Neuronal stem cell (in vitro differentiated cells): ENCODE measurements around the gene FANK1.
"Not testable (repeated sequence)": the region's sequence is repeated elsewhere in the genome, so short reads cannot be mapped to it uniquely, and the experiment has no call there.

Source experiments
- DNase-seq: peaks from one replicate; pipeline ENCODE4 v3.0.0-alpha.2; 2013; ENCODE audit warnings: low spot score
- H2AFZ ChIP-seq: one replicate; pipeline ENCODE4 v1.6.1; 2013; ENCODE audit warnings: mild to moderate bottlenecking, low read length, inconsistent platforms
- H2AK5ac ChIP-seq: 2 replicates; pipeline ENCODE4 v1.6.1; 2013; ENCODE audit warnings: low read depth, mild to moderate bottlenecking, inconsistent platforms, low read length, moderate library complexity, mixed read lengths
- H2BK120ac ChIP-seq: 2 replicates; pipeline ENCODE4 v1.6.1; 2013; ENCODE audit warnings: low read depth, mild to moderate bottlenecking, inconsistent platforms, low read length, moderate library complexity, mixed read lengths
- H2BK12ac ChIP-seq: one replicate; pipeline ENCODE4 v1.6.1; 2013; ENCODE audit warnings: low read length, inconsistent platforms
- H2BK15ac ChIP-seq: 2 replicates; pipeline ENCODE4 v1.6.1; 2013; ENCODE audit warnings: mild to moderate bottlenecking, low read length, inconsistent platforms, mixed read lengths
- H2BK5ac ChIP-seq: one replicate; pipeline ENCODE4 v1.6.1; 2013; ENCODE audit warnings: inconsistent platforms, mild to moderate bottlenecking, low read length, moderate library complexity
- H3K14ac ChIP-seq: one replicate; pipeline ENCODE4 v1.6.1; 2013; ENCODE audit warnings: low read length, inconsistent platforms
- H3K18ac ChIP-seq: 2 replicates; pipeline ENCODE4 v1.6.1; 2013; ENCODE audit warnings: low read length, inconsistent platforms
- H3K23ac ChIP-seq: 2 replicates; pipeline ENCODE4 v1.6.1; 2013; ENCODE audit warnings: low read depth, mild to moderate bottlenecking, mixed read lengths, low read length, inconsistent platforms; ENCODE audit not compliant: poor library complexity
- H3K27ac ChIP-seq: replicated peaks from 3 replicates; pipeline ENCODE4 v1.5.1; 2013; ENCODE audit warnings: low read length, inconsistent platforms
- H3K27me3 ChIP-seq, 3 experiments: 2 replicates each; pipeline ENCODE4 v1.6.1; 2013; ENCODE audit warnings: low read length in 3 of 3, mild to moderate bottlenecking in 2 of 3, inconsistent platforms in 1 of 3, low read depth in 1 of 3, mixed read lengths in 1 of 3, moderate library complexity in 1 of 3; ENCODE audit not compliant: control insufficient read depth in 3 of 3, insufficient read depth in 3 of 3
- H3K36me3 ChIP-seq, 2 donors: replicated peaks in 1 of 2; 2 replicates each; pipeline ENCODE4 v1.6.1; 2013; ENCODE audit warnings: low read length in 2 of 2; ENCODE audit not compliant: control insufficient read depth in 2 of 2, insufficient read depth in 2 of 2
- H3K4ac ChIP-seq: 2 replicates; pipeline ENCODE4 v1.6.1; 2013; ENCODE audit warnings: inconsistent platforms, mild to moderate bottlenecking, low read length, moderate library complexity
- H3K4me1 ChIP-seq, 2 donors: 1 replicate in 1 of 2; 2 replicates in 1 of 2; pipeline ENCODE4 v1.6.1; 2013; ENCODE audit warnings: low read length in 2 of 2, low read depth in 1 of 2; ENCODE audit not compliant: control insufficient read depth in 2 of 2, insufficient read depth in 1 of 2
- H3K4me2 ChIP-seq: one replicate; pipeline ENCODE4 v1.6.1; 2013; ENCODE audit warnings: mild to moderate bottlenecking, low read length, inconsistent platforms; ENCODE audit not compliant: insufficient read depth, poor library complexity, severe bottlenecking
- H3K4me3 ChIP-seq, 2 donors: 2 replicates each; pipeline ENCODE4 v1.5.1; 2013; ENCODE audit warnings: low read length in 2 of 2, mild to moderate bottlenecking in 2 of 2, inconsistent platforms in 1 of 2, moderate library complexity in 1 of 2
- H3K79me1 ChIP-seq: one replicate; pipeline ENCODE4 v1.6.1; 2013; ENCODE audit warnings: low read depth, mild to moderate bottlenecking, inconsistent platforms, low read length, moderate library complexity
- H3K9ac ChIP-seq: one replicate; pipeline ENCODE4 v1.6.1; 2013; ENCODE audit warnings: mild to moderate bottlenecking, low read depth, low read length, inconsistent platforms; ENCODE audit not compliant: poor library complexity
- H3K9me3 ChIP-seq, 2 donors: replicated peaks in 1 of 2; 2 replicates each; pipeline versions ENCODE3 to v1.6.1; 2013; ENCODE audit warnings: low read length in 2 of 2, mild to moderate bottlenecking in 2 of 2, inconsistent platforms in 1 of 2, low read depth in 1 of 2, mixed read lengths in 1 of 2, moderate library complexity in 1 of 2; ENCODE audit not compliant: control insufficient read depth in 2 of 2, insufficient read depth in 1 of 2
- H4K8ac ChIP-seq: one replicate; pipeline ENCODE4 v1.6.1; 2013; ENCODE audit warnings: low read depth, mild to moderate bottlenecking, inconsistent platforms, low read length, moderate library complexity
- H4K91ac ChIP-seq: one replicate; pipeline ENCODE4 v1.6.1; 2013; ENCODE audit warnings: low read length, low read depth, mild to moderate bottlenecking, inconsistent platforms; ENCODE audit not compliant: poor library complexity
- WGBS, 2 donors: extraction: QIAGEN DNeasy Blood & Tissue Kit; methylation state at CpG; one replicate each; pipeline ENCODE4 v1.1.7; 2013; ENCODE audit warnings: missing lambda C conversion rate in 2 of 2, mixed read lengths in 1 of 2; ENCODE audit not compliant: insufficient read length in 2 of 2, insufficient replicate concordance in 1 of 2; ENCODE audit errors: extremely low coverage in 2 of 2; 5-methylcytosine and 5-hydroxymethylcytosine counted together

FANK1 gene

GRCh38 chr10:125908813-125909212 is 12.4 kb downstream of the FANK1 start:
- H2BK15ac ChIP-seq, H3K4me1 ChIP-seq: not testable (repeated sequence)

GRCh38 chr10:125909491-125909890 is 13.1 kb downstream of the FANK1 start:
- not testable (repeated sequence) for H3K9me3 ChIP-seq, H3K14ac ChIP-seq, H3K4me2 ChIP-seq, H3K18ac ChIP-seq, H2BK5ac ChIP-seq, H4K8ac ChIP-seq, H3K23ac ChIP-seq, H2BK12ac ChIP-seq, H3K4me3 ChIP-seq, H3K4me1 ChIP-seq, H2AK5ac ChIP-seq, H2AFZ ChIP-seq, H3K27me3 ChIP-seq, H3K27ac ChIP-seq, H4K91ac ChIP-seq, H3K9ac ChIP-seq, H2BK120ac ChIP-seq, H3K79me1 ChIP-seq, DNase-seq, H3K36me3 ChIP-seq, H2BK15ac ChIP-seq, H3K4ac ChIP-seq
- WGBS, 2 donors, result no CpG with 5 or more reads among the region's 3 CpGs

More at GRCh38 chr10:125908813-125909212, 12.4 kb downstream of the FANK1 start:
- not testable (repeated sequence) for H2AFZ ChIP-seq, H4K91ac ChIP-seq, H4K8ac ChIP-seq, H3K4me3 ChIP-seq, H3K18ac ChIP-seq, H3K4me2 ChIP-seq, H3K9ac ChIP-seq, H3K4ac ChIP-seq, H2BK12ac ChIP-seq, H3K14ac ChIP-seq, H2BK5ac ChIP-seq, H3K9me3 ChIP-seq, H3K79me1 ChIP-seq, H2BK120ac ChIP-seq, H3K27me3 ChIP-seq, DNase-seq, H3K23ac ChIP-seq, H3K27ac ChIP-seq, H2AK5ac ChIP-seq, H3K36me3 ChIP-seq
- WGBS, 2 donors, result no CpG with 5 or more reads among the region's 2 CpGs

GRCh38 chr10:125911145-125911544 is 14.8 kb downstream of the FANK1 start:
- H3K27me3 ChIP-seq, result no peaks in the 10 kb centered on the region
- H2BK5ac ChIP-seq, result no peak overlapping the region
- no peak overlapping the region for H3K27ac ChIP-seq
- no peak overlapping the region for H3K18ac ChIP-seq
- no peak for DNase-seq
- H2BK12ac ChIP-seq, result no peak overlapping the region
- no peak overlapping the region for H3K23ac ChIP-seq
- H2BK120ac ChIP-seq, result no peak overlapping the region
- no peak overlapping the region for H2BK15ac ChIP-seq
- H3K4me1 ChIP-seq, result no peaks in the 10 kb centered on the region
- no peak overlapping the region for H3K14ac ChIP-seq
- H3K9me3 ChIP-seq, result no peaks in the 10 kb centered on the region
- no peaks in the 10 kb centered on the region for H3K36me3 ChIP-seq
- H3K9ac ChIP-seq, result no peak overlapping the region
- no peak overlapping the region for H2AFZ ChIP-seq
- H3K4ac ChIP-seq, result no peak overlapping the region
- H4K91ac ChIP-seq, result no peak overlapping the region
- no peak overlapping the region for H3K4me3 ChIP-seq
- H3K4me2 ChIP-seq, result no peak overlapping the region
- H3K79me1 ChIP-seq, result no peaks in the 10 kb centered on the region
- no peak overlapping the region for H2AK5ac ChIP-seq
- no CpG with 5 or more reads among the region's 10 CpGs for WGBS, 2 donors
- H4K8ac ChIP-seq, result no peak overlapping the region

DNA sequence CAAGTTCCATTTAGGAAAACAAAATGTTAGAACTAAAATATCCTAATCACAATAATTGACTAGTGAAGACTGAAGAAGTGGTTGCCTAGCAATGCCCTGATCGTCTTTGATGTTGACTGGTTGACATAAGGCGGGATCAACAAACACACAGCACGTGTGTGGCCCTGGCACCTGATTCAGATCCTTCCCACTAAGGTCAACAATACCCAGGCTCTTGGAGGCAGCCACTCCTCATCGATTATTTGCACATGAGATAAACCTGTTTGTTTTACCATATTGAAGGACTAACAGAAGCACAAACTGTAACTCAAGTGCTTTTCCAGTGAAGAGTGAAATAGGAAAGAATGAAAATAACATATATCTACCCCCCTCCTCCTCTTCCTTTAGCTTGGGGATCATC is 15.6 kb downstream of the FANK1 start:
- H4K91ac ChIP-seq, result no peak overlapping the region
- H3K4ac ChIP-seq, result no peak overlapping the region
- H2BK12ac ChIP-seq, result no peak overlapping the region
- no peak overlapping the region for H3K27ac ChIP-seq
- H3K4me3 ChIP-seq, result no peak overlapping the region
- H2AK5ac ChIP-seq, result no peak overlapping the region
- H3K4me1 ChIP-seq, result no peaks in the 10 kb centered on the region
- H2BK5ac ChIP-seq, result no peak overlapping the region
- DNase-seq, result no peak
- no peak overlapping the region for H2AFZ ChIP-seq
- H3K18ac ChIP-seq, result no peak overlapping the region
- no peaks in the 10 kb centered on the region for H3K79me1 ChIP-seq
- no peak overlapping the region for H2BK120ac ChIP-seq
- WGBS, 2 donors, result no CpG with 5 or more reads among the region's 4 CpGs
- H3K9me3 ChIP-seq, result no peaks in the 10 kb centered on the region
- H3K36me3 ChIP-seq, result no peaks in the 10 kb centered on the region
- H3K27me3 ChIP-seq, result no peaks in the 10 kb centered on the region
- H3K9ac ChIP-seq, result no peak overlapping the region
- no peak overlapping the region for H3K14ac ChIP-seq
- no peak overlapping the region for H4K8ac ChIP-seq
- no peak overlapping the region for H2BK15ac ChIP-seq
- H3K4me2 ChIP-seq, result no peak overlapping the region
- no peak overlapping the region for H3K23ac ChIP-seq
